Stimulated activated CD4-positive, alpha-beta T cell treated with anti-CD3 and anti-CD28 coated beads, TNF-alpha, amount 100 ng/mL, for 4 hours (primary cell): ENCODE data around the gene NPHP4.
"Not testable (repeated sequence)": the region's sequence is repeated elsewhere in the genome, so short reads cannot be mapped to it uniquely, and the experiment has no call there.

Source experiments
- DNase-seq, 3 experiments: peaks; one replicate each; pipeline ENCODE4 v3.0.0-alpha.2; 2020; ENCODE audit warnings: low read depth in 3 of 3

Gene NPHP4

DNA sequence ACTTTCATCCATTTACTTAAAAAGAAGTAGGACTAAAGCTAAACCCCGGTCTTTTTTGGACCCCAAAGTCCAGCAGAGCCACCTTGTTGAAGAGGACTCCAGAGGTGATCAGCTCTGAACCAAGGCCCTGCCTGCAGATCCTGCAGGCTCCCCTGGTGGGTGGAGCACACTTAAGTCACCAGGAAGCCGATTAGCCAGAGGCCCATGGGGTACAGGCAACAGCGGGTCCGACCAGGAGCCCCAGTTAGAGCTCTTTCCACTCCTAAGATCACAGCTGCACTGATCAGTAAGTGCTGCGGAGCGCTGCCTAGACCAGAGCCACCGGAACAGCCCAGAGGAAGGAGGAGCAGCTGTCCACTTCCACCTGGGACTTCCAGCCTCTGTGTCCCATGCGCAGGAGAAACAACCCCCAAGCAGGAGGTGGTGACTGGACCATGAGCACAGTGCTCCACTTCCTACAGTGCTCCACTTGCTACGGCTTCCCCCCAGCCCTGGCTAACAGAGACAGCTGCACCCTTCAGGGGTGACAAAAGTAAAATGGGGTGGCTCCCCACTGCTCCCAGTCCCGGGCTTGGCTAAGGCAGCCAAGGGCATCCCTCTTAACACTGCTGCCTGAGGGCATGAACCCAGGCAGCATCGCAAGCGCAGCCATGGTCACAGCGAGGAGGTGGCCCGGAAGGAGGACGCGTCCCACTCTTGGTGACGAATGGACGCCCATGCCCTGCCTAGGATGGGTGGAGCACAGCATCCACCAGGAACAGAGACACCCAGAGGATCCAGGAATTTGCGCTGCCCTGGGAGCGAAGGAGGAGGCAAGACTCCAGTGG is 58.0 kb downstream of the NPHP4 start:
- no peak for DNase-seq

DNA sequence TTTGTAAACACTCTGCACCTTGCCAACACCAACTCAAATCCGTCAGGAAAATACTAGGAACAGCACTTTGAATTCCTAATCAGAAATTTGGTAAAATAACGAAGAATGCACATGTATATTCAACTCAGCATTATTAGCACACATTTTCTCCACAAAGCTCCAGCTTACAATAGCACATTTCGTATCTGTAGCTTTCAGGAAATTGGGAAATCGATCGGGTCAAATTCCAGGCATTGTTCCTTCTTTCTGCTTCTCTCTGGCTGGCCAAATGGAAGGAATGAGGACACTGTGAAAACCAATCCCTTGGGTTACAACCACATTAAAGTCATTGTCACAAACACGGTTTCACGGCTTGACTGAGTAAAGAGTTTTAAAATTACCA is 58.6 kb downstream of the NPHP4 start:
- no peak for DNase-seq

DNA sequence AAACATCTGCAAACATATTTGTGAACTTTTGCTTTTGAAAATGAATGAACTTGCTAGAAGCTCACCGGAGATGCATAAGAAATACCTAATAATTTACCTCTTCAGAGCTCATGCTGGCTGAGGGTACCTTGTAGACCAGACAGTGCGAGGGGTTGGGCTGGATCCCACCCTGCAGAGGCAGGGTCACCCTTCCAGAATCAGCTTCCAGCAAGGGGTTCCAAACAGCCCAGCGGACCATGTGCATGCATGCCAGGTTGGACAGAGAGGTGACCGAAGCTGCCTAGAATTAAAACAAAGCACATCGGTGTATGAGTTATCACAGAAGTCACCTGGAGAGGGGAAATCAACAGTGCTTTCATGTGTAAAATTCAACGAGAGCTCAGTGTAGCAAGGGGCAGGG is 59.2 kb downstream of the NPHP4 start:
- DNase-seq, result no peak

DNA sequence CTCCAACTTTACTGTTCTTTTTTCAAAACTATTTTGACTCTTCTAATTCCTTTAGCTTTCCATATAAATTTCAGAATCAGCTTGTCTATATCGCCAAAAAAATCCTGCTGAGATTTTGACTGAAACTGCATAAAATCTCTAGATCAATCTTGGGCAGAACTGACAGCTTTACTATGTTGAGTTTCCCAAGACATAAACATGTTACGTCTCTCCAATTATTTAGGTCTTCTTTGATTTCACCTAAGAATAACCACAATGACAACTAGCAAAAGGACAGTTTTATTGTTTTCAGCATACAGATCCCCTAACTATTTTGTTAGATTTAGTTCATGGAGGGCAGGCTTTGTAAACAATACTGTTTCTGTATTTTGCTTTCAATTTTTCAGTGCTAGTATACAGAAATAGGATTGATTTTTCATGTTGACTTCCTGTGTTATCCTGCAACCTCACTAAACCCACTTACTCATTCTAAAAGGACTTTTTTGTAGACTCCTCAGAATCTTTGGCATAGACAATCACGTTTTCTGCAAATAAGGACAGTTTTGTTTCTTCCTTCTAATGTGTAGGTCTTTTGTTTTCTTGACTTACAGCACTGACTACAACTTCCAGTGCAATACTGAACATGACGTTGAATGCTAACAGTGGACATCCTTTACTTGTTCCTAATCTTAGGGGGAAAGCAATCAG is 63.4 kb downstream of the NPHP4 start:
- DNase-seq, result no peak

DNA sequence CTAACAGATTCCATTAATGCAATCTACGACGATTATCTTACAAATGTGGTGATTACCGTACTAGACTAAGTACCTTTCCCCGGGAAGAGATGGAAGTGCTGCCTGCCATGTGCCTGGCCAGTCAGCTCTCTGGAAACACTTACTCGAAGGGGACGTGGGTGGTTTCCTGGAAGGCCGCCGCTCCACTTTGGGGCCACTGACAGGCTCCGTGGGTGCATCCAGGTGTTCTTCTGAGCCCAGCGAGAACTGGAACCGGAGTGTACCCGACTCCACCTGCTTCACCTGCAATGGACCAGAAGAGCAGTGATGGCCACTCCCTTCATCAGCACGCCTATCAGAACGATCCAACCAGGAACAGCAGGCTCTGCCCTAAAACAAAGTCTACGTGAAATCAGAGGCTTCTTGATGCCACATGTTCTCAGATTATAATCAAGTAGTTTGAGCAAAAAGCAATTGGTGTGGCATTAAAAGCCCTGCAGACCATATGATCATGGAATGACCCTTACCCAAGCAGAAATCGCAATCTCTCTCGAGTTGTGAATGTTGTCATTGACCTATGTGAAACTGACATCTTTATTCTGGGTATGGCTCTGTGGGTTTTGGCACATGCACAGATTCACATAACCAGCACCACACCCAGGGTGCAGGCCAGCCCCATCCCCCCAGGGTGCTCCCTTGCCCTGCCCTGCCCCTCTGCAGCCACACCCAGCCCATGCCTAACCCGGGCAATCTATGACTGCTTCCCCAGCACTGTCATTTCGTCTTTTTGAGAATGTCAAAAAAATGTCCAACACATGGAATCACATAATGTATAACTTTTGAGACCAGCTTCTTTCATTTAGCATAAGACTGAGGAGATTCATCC is 64.5 kb downstream of the NPHP4 start:
- no peak for DNase-seq

DNA sequence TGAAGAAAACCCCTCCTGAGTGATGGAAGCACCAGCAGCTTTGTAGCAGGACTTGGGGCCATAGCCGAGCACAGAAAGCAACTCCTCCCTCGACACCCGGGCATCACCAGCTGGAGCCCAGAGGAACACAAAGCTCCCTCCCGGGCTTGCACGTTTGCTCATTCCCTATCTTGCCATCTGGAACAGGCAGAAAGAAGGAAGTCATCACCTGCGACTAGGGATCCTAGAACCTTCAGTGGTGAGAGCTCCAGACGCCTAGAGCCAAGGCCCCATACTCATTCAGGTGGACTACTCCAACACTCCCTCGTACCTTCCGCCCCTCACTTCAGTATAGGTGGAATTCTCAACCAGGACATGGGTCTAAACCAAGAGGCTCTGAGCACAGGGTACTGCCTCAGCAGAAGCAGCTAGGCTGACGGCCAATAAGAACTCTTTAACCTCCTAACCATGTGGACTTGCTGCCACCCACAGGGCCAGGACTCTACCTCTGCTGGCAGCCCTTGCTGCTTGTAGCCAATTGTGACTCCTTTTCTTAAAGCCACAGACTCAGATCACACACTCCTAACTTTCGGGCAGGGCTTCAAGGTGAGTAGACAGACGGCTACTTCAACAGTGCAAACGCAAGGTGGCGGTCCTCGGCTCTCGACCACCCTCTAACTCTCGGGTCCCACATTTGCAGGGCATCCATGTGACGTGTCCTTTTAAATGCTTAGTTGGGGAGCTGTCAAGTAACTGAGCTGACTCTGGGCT is 65.4 kb downstream of the NPHP4 start:
- no peak for DNase-seq

DNA sequence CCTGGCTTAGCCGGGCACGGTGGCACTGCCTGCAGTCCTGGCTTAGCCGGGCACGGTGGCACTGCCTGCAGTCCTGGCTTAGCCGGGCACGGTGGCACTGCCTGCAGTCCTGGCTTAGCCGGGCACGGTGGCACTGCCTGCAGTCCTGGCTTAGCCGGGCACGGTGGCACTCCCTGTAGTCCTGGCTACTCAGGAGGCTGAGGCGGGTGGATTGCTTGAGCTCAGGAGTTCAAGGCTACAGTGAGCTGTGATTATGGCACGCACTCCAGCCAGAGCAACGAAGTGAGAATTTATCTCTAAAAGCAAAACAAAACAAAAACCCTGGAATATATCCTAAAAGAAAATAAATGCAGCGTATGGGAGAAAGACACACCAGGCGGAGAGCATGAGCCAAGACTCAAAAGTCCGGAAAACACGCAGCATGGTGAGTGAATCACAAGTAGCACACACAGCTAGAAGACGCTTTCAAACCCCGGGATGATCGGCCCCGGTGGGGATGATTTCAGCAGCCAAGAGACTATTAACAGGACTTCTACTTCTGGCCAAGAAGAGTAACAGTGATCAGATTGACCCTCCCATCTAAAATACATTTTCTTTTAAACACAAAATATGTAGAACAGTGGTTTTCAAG is 69.4 kb downstream of the NPHP4 start:
- DNase-seq, result not testable (repeated sequence)

DNA sequence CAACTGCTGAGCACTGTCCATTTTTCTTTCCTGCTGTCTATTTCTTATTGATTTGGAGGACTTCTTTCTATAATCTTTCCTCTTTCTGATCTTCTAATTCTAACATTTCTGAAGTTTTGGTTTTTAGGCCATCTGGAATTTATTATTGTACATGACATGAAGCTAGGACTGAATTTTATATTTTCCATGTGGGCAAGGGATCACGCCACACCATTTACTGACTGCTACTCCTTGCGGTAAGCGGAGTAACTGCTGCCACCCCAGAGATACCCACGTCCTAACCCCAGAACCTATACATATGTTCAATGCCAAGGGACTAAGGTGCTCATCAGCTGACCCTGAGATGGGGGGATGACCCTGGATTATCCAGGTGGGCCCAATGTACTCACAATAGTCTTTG is 70.6 kb downstream of the NPHP4 start:
- DNase-seq, result no peak

DNA sequence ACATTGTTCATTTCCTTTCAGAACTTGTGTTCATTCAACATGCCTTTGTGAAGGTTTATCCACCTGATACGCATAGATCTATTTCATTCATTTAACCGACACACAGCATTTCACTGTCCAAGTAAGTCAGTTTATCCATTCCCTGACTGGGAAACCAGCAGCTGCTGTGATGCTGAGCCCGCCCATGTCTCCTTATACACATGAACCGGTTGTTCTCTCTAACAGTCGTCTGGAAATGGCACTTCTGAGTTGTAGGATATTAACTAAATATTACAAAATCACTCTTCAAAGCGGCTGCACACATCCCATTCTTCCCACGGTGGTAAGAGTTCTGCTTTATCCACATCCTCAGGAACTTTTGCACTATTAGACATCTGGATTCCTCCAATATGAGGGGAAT is 71.1 kb downstream of the NPHP4 start:
- DNase-seq, result no peak

DNA sequence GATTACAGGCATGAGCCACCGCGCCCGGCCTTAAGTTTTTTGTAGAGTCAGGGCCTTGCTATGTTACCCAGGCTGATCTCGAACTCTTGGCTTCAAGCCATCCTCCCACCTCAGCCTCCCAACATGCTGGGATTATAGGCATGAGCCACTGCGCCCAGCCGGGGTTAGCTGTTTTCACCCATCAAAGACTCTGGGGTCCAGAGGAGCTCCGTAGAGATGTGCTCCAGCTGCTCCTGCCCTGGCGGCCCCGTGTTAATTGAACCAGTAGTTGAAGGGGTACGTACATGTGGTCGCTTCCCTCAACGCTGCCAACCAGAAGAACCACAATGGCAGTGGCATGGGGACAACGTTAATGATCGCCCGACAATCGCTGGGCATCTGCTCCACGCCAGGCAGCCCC is 72.0 kb downstream of the NPHP4 start:
- no peak for DNase-seq

DNA sequence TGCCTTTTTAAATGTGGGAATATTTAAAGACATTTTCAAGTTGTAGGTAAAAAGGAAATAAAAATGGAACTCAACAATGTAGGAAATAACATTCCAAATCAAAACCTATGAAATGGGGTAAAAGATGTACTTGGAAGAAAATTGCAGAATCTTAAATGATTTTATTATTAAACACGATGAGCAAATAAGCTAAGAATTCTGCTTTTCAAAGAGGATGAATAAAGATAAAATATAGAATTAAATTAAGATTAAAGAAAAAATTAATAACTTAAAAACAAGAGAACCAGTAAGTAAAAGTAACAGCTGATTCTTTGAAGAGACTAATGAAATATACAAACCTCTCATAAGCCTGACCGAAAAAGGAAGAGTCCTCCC is 74.0 kb downstream of the NPHP4 start:
- no peak for DNase-seq

DNA sequence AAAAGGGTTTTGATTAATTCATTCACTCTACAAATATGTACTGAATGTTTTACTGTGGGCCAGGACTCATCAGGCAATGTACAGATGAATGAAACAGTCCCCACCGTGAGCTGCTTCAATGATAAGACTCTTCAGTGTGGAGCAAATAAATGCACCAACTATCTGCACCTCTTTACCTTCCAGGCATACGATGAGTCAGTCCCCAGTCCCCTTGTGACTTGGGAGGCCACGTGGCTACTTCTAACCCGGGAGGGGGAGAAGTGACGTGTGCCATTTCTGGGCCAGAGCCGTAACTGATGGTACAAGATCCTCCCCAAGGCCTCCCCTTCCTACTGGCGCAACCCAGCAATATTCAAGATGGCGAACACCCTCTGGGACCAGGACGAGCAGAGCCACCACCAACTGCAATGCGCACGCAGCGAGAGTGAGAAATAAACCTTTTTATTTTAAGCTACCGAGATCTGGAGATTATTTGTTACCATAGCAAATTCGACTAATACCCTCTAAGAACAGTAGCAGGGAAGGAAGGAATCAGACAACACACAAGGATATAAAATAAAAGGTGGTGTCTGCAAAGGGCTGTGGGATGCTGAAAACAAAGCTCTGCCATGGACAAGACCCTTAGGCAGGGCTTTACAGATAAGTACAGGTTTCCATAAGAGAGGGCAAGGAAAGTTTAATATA is 74.5 kb downstream of the NPHP4 start:
- no peak for DNase-seq

DNA sequence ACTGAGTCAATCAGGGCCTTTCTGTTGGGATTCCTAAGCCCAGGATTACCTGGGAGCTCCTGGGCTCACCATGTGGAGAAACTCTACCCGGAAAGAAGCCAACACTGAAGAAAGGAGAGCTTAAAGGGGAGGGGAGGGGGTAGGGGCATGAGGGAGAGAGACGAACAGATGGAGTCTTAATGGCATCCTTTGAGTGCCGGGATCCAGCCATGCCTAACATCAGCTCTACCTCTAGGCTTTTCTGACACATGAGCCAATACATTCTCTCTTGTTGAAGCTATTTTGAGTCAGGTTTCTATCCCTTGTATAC is 75.0 kb downstream of the NPHP4 start:
- DNase-seq, result no peak

DNA sequence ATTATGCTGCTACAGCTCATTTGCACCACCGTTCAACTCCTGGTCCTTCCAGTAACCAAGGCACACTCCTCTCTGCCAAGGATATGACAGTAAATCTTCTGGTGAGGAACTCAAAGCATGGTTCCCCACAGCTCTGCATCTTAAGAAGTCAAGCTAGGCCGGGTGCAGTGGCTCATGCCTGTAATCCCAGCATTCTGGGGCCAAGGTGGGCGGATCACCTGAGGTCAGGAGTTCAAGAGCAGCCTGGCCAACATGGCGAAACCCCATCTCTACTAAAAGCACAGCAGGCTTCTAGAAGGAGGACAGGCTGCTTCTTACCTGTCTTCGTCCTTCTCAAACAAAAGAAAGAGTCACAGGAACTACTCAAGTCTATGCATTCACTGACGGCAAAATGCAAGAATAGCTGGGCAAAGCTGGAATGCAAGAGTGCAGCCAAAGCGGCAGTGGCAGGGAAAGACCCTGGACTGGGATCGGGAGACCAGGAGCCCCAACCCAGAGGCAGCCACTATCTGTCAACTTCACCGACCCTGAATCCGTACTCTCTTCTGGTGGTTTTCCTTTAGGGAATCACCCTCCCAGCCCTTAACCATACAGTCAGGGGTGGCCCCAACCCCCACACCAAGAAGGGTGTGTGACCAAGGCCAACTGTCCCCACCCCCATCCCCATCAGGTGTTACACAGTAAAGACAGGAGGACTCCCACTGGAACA is 75.5 kb downstream of the NPHP4 start:
- no peak for DNase-seq

DNA sequence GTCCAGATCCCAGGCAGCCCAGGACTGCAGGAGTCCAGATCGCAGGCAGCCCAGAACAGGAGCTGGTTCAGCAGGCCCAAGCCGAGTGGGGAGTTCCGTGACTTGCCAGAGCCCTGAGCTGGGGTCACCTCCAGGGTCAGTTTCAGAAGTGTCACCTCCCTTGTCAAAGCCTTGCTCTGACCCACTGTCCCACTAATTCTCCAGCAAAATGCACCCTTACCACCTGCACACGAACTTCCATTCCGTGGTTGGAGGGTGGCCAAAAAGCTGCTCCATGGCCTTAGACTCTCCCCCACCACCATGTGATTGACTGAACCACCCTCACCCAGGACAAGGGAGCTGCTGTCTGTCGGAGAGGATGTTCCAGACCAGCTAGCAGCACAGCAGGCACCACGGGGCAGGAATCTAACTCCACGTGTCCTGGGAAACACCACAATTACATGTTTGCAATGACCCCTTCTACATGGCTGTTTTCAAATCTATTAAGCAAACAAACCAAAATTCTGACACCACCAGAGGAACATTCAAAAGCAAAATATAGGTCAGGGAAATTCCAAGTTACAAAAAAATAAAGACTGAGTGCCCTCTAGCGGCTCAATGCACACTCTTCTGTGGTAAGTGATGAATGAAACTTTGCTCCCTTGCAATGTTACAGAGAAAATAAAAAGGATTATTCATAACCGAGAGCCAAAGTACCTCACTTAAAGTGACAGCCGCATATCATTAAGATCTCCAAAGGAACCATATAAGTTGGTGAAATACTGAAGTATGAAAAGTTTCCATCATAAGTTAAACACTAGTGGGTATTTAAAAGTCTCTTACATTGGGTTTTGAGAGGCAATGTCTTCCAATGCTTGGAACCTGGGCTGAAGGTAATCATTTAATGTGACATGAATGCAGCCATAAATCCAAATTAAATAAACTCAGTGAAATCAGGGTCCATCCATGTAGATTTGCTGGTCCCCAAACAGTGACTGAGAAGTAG is 76.3 kb downstream of the NPHP4 start:
- no peak for DNase-seq

DNA sequence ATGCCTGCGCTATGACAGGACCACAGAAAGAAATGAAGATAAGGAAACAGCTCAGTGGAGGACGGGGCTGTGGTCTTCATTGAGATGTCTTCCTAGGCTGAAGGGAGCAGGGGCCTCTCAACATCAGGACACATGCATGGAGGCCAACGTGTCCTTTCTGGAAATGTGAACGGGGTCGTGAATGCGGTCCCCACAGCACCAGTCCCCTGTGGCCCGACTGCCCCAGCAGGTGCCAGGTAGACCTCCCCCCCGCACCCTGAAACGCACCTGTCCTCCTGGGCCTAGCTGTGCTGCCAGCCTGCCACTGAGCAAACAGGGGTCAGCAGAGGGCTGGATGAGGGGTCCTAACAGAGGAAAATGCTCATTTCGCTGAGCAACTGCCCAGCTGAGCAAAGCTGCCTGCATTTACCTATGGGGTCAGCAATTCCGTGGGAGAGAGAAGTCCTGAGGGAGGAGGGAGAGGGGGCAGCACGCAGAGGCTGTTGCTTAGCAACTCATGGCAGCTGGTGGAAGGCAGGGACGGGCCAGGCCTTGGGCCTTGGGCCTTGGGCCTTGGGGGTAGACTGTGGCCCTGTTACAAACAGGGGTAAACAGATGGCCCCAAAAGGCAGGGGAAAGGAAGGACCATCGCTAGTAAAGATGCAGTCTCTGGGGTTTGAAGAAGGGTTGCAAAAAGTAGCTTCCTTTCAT is 77.4 kb downstream of the NPHP4 start:
- DNase-seq, result no peak

DNA sequence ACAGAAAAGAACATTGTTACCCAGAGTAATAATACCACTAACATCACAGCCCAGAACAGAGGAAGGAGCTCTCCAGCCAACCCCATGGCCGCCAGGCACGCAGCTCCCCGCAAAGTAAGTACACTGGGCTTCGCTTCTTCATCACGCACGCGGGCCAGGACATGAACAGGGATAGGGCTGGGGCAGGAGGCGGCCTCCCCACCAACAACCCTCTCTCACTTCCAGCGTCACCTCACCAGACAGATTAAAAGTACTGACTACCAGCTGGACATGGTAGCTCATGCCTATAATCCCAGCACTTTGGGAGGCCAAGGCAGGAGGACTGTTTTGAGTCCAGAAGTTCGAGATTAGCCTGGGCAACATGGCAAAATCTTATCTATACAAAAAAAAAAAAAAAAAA is 78.3 kb downstream of the NPHP4 start:
- DNase-seq, result no peak

DNA sequence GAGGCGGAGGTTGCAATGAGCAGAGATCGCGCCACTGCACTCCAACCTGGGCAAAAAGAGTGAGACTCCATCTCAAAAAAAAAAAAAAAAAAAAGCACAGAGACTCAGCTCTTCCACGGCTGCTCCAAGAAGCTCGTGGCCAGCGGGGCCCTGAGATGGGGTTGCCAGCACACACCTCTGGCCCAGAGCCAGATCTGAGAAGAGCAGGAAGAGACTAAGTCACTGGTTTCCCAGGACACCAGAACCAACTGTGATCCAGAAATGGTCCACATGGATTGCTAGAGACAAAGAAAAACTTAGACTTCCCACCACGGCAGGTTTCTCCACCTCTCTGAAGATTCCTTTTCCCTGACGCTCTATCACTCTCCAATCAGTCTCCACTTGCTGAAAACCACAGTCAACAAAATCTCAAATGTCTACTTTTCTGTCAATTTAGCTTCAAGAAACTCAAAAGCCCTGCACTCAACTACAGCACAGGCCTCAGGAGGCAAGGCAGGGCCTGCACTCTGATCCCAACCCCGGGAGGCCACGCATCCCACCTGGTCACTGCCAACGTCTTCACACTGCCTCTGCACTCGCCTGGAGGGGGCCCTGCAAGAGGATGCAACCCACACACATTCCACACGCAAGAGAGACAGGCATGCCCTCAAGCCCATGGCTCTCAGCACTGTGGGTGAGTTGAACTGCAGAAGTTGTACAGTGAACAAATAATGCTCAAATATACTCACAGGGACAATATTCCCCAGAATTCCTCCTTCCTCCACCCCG is 79.0 kb downstream of the NPHP4 start:
- DNase-seq, result no peak
